ENCODE data around the gene CTNND2.

The CTNND2 gene

DNA sequence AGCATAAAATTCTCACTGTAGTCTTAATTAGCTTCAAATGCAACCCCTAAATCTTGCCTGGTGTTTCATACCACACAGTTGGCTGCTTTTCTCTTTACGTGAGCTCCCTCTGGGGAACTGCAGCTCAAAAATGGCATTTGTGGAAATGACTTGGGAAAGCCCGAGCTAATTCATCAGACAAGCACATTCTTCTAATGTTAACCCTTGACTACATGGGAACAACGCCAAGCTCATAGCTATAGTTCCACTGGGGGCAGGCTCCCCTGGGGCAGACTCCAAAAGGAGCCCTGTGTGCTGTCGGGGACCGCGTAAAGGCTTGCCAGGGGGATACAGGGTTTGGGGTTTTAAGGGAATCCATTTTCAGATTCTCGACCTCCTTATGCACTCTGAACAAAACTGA lies 841.8 kb downstream of the CTNND2 start:
- ATAC-seq = no peak

DNA sequence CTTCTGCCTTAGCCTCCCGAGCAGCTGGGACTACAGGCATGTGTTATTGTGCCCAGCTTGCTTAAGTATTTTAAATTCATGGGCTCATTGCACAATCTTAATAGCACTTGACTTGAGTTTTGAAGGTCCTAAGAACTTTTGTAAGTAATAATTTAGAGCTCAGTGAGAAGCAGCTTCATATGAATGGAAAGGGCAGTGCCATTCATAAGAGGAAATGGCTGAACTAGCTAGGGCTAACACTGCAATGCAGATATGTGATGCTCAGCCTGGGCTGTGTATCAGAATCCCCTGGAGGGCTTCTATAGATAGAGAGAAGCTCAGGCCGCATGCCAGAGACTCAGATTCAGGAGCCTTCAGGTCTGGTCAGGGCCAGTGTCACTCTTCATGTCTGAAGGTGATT lies 847.7 kb downstream of the CTNND2 start:
- no peak for ATAC-seq

DNA sequence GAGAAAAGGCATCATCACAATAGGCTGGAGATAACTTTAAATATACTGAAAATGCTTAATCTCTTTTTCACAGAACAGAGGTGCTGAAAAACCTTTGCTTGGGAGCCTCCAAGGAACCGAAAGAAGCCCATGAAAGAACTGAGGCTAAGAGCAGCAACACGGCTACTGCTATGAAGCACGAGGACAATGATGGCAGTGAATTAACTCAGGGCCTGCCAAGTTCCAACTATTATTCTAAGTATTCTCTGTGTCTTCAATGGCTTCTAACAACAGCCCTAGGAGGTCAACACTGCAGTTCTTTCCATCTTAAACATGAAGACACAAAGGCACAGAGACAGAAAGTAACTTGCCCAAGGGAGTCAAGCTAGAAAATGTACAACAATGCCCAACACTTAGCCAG lies 850.2 kb downstream of the CTNND2 start:
- ATAC-seq = no peak

DNA sequence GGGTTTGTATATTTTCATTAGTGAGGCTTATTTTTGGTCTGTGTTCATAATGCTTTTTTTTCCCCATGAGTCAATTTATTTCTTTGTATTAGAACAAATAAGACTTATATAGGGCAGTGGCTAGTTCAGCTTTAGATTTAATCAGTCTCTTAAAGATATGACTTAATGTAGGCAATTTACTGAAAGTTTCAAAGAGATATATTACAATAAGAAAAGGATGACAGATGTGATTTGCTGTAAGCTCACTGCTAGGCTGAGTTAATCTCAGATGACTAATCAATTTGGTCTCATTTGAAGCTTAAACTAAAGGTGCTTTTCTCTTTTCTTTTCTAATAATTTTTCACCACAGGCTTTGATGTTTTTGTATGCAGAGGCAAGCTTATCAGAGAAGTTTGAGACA lies 851.4 kb downstream of the CTNND2 start:
- no peak for ATAC-seq

DNA sequence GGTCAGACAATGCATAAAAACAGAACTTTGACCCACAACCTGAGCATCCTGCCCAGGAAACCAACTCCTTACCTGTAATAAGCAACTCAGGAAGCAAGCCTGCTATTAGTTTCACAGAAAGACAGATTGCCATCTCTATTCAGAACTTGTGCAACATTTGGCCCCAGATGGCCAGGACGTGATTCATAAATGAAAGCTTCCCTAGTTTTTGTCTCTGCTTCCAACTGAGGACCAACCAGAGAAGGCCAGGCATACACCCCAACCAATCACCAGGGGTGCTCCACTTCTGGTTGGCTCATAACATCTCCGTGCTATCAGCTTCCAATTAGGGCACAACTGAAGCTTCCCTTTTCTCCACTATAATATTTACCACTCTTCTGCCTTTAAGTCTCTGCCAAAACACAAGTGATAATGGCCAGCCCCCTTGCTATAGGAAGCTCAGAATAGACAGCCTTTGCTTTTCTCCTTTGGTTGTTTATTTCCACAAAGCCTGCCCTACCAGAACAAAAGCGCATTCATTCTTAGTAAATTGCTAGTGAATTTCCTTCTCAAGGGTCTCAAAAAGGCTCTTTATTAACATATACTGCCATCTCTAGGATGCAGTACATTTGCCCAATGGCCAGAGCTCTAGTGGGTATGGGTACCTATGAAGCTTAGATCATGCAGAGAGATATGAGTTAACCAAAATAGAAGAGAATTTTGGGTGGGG lies 853.5 kb downstream of the CTNND2 start:
- ATAC-seq = no peak

DNA sequence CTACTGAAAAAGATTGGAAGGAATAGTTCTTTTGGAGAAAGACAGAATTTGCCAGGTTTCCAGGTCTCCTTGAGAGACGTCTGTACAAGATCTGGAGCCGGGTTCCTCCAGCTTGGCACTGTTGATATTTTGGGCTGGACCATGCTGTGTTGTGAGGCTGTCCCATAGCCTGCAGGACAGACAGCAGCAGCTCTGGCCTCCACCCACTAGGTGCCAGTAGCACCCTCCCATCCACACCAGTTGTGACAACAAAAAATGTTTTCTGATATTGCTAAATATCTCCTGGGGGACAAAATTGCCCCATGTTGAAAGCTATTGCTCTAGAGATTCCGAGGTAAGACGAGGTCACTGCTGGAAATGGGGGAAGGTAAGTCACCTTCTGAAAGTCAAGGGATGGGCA lies 855.5 kb downstream of the CTNND2 start:
- ATAC-seq = no peak

DNA sequence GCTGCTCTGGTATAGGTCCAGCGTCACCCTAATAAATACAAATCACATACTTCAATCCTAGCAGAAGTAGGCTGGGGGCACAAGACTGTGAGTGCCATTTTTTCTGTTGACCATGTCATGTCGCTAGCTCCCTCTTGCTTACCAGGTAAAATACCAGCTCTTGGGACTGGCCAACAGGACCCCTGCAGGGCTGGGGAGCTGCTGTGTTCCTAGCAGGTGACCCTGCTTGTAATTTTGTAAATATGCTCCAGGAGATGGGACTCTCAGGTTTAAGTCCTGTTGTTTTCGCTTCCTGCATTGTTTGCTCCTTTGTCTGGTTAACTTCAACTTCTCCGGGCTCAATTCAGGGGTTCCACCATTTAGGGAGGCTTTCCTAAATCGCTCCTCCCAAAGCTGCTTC lies 856.6 kb downstream of the CTNND2 start:
- ATAC-seq = no peak

DNA sequence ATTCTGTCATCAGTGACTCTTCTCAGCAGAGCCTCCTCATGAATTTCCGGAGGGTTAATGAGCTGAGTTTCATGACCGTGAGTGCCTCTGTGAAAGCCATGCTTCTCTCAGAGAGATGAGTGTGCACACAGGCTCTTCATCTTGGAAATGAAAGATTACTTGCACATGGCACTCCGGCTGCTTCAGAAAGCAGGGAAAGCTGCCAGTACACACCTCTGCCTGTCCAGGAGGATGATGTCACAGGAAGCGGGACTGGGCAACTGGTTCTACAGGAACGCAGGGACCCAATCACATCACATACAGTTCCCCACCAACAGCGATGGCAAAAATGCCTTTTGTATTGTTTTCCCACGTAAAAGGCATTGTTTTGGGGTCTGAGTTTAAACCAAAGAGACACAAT lies 857.2 kb downstream of the CTNND2 start:
- ATAC-seq = no peak

DNA sequence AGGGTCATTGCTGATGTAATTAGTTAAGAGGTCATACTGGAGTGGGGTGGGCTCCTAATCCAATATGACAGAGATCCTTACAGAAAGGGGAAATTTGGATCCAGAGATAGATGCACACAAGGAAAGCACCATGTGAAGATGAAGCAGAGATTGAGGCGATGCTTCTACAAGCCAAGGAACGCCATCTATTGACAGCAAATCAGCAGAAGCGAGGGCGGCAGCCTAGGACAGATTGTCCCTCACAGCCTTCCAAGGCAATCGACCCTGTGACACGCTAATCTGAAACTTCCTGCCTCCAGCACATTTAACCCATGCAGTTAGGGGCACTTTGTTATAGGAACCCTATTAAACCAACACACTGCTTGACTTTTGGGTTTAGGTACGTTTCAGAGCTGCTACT lies 858.1 kb downstream of the CTNND2 start:
- no peak for ATAC-seq

DNA sequence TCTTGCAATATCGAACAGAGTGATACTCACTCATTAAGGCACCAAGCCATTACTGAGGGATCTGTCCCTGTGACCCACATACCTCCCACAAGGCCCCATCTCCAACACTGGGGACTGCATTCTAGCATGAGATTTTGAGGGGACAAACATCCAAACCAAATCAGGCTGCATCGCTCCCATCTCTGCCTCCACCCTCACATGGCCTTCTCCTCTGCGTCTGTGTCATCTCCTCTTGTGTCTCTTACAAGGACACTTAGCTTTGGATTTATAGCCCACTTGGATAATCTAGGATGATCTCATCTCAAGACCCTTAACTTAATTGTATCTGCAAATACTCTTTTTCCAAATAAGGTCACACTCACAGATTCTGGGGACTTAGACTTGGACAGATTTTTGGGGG lies 858.8 kb downstream of the CTNND2 start:
- ATAC-seq = no peak

DNA sequence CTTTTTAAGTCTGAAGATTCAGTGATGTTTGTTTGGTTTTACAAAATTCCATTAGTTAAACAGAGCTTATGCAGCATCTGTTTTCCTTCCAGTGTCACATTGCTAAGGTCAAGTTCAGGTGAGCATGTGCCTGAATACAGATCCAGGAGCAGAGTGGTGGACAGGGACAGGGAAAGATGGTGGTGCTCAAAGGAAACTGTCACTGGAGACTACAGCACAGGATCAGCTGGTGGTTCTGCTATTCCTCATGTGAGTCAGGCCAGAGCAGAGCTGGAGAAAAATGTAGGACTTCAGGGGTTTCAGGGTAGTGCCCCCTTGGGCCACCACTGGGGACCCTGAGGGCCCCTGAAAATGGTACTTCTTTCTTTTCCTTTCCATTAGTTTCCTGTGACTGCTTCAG lies 859.7 kb downstream of the CTNND2 start:
- no peak for ATAC-seq

DNA sequence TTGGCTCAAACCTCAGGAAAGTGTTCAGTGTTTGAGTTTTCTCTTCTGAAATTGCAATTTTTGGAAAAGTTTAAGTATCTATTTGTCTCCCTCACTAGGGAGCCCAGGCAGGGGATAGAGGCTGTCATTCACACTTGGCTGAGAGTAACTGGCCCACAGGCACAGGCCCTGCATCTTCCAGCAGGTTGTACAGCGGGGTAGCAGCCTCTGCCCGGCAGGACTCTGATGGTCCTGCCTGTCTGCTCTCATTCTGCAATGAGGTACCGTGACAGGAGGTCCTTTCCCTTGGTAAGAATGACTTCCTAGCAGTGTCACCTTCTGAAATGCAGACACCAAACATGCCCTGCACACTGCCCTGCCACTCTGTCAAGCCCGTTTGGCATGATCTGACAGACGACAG lies 860.4 kb downstream of the CTNND2 start:
- no peak for ATAC-seq

DNA sequence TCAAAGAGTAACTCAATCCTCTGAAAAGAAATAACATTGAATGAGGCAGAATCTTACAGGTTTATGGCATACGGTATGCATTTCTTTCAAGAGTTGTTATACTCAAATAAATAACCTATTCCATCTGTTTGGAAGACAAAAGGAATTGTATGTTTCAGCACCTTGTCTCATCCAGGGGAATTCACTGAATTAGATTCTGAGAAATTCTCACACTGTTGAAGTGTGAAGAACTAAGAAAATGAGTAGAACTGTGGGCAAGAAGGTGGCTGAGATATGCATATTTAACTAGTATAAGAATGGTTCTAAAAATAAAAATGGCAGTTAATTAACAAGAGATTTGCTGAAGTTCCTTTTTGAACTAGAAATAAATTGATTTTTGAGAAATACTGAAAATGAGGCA lies 863.9 kb downstream of the CTNND2 start:
- no peak for ATAC-seq

DNA sequence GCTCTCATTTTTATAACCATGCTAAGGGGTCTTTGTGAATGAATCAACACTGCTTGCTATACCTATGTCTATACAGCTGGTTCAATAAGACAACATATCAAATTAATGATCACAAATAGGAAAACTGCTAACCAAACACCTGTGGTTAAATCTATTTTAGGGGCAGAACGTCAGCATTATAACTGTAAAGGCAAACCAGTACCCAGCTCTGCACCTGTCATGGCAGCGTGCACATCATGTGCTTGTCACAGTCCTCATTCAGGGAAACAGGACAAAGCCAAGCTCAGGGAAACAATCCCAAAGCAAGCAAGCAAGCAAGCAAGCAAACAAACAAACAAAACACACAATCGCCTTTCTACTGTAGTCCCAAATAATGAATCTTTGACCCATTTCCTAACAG lies 865.5 kb downstream of the CTNND2 start:
- ATAC-seq = no peak

DNA sequence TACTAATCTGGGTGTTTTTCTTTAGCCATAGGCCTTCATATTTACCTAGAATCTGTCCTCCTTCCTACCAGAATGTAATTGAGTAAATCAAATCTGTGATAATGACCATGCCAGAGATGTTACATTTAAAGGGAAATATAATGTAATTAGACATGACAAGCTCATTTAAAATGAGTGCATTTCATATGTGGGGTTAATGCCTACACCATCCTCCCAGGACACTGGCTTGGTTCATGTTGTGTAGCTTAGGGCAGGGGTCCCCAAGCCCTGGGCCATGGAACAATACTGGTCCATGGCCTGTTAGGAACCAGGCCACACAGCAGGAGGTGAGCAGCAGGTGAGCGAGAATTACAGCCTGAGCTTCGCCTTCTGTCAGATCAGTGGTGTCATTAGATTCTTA lies 866.3 kb downstream of the CTNND2 start:
- no peak for ATAC-seq

DNA sequence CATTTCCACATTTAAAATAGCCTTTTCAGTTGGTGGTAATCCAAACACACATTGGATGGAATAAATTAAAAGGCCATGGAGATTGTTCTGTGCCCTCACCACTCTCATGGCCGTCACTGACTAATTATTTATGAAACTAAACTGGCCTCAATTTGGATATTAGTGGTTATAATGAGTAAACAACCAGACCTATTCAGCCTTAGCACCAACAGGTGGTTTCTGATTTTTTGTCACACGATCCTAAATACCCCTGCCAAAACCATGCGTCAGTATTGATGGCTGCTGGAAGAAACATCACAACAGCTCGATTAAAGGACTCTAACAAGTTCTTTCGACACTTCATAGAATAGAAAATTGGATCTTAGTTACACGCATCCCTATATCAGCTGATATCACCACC lies 867.2 kb downstream of the CTNND2 start:
- ATAC-seq = no peak

DNA sequence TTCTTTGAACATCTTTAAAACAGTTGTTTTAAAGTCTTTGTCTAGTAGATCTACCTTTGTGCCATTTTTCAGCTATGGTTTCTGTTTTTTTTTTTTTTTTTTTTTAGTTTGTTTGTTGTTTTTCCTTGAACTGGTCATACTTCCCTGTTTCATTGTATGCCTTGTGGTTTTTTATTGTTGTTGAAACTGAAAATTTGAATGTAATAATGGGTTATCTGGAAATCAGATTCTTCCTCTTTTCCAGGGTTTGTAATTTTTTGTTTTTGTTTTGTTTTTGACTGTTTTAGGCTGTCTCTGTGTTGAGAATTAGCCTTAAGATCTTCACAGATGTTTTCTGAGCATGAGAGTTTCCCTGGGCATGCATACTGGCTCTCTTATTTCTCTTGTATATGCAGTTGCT lies 873.6 kb downstream of the CTNND2 start:
- no peak for ATAC-seq

DNA sequence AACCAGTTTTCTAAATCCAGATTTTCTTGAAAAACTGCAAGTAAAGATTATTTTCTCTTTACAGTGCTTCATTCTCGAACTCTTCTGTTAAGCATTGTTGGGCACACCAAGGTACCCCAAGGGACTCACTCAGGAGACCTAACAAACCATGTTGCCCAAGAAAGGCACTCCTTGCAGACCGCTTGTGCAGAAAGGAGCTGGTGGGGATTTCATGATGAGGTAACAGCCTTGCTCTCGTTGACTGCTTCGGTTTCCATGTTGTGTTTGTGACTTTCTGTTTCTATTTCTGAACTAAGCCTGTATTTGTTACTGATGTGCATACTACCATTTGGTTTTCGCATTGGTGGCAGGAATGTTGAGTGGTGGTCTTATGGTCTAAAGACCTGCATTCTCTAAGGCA lies 876.6 kb downstream of the CTNND2 start:
- no peak for ATAC-seq

DNA sequence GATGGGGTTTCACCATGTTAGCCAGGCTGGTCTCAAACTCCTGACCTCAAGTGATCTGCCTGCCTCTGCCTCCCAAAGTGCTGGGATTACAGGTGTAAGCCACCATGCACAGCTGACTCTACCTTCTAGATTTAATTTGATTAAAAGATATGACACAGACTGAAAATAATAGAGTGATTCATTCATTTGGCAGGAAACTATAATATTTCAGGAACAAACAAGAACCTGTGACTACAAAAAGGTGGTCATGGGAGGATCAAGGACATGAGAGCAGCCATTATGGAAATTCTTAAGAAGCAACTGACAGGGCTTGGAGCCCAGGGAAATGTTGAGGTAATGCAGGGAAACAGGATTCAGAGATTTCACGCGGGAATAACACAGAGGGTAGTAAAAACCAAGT lies 877.7 kb downstream of the CTNND2 start:
- no peak for ATAC-seq

DNA sequence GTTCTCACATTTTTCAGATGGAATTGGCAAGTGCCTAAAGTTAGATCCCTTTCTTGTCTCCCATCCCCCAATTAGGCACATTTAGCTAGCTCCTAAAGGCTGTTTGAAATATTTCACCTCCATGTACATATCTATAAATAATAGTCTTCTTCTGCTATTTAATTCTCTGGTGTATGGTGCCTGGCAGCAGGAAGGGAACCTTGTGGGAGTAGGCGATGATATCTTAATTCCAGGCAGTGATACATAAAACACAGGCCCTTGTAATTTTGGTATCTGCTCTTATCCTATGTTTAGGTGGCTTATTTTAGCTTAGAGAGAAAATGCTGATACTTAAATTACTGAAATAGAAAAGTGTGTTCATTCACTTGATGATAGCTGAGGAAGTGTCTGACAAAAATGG lies 880.3 kb downstream of the CTNND2 start:
- no peak for ATAC-seq

DNA sequence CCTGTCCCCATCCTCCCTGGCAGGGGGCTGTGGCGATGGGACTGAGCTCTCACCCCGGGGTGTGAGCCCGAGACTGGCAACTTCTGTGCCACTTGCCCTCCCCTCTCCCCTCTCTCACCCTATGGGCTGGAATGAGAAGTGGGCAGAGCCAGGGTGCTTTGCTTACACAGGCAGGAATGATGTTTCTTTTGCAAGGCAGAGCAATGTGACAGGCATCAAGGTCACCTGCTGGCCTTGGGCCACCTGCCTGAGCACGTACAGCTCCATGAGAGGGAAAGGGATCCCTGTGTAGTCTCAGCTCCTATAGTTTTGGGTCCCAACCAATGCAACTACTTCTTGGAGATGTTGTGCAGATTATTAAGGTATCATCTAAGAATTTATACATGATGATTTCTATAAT lies 890.5 kb downstream of the CTNND2 start:
- no peak for ATAC-seq

DNA sequence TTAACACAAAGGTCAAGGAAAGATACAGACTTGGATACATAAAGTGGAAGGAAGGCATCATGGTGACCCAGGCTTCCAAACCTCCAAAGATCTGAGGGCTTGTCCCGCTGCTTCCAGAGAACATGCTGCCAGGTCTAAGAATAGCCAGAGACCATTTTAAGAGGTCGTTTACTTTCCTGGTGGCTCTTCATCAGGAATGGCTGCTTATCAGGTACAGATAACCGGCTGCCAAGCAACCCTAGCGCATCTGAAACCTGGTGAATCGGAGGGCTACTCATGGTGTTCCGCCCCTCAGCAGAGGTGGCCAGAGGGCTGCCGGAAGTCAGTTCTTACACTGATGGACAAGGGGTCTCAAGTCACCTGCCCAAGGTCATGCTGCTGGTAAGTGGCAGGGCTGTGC lies 892.0 kb downstream of the CTNND2 start:
- no peak for ATAC-seq

DNA sequence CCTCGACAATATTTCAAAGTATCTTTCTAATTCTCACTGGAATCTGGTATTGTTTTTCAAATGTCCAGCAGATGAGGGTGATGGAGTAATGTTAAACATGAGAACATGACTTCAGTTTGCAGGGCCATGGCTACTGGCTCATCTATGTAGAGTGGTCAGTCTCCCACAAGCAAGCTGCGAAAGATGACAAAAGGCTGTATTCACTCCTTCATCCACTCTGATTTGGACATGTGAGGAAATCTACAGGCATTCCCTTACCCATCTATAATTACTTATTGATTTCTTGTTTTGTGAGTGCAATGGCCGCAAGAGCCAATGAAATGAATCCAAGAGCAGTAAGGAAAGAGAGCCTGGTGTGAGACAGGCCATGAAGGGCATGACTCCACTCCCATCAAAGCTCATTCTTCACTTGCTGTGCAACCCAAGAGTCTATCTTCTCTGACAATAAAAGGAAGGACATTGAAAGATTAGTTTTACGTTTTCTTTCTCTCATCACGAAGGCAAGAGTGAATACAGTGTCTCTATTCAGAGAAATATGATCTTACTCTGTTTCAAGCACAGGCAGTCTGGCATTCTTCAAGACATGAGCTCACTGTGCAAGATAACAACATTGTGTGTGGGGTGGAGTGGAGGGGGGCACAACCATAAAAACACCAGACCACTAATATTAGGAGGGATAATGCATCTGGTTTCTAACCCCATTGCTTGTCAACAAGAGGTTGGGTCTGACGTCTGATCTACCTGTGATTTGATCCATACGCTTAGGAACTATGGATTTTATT lies 893.6 kb downstream of the CTNND2 start:
- no peak for ATAC-seq

DNA sequence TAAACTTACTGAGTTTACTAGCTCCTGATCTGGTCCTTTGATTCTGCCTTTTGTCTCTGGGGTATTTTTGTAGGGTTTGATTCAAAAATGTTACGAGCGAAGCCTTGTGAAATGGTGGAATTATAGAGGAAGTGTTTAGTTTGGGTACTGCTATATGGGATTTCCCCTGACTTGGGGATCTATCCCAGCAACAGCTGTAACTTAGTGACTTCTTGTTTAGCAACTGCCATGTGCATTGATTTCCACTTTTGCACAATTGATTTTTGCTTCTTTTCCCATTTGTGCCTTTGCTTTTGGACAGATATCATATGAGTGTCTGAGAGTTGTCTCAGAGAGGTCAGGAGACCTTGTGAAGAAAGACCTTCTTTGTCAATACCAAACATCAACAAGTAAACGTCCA lies 894.7 kb downstream of the CTNND2 start:
- no peak for ATAC-seq
